Heart left ventricle (tissue), 16 donors: Measurements from ENCODE around the gene ARHGAP26. TPM values are rescaled to one million over a fixed set of nuclear protein-coding genes. Genes with fewer than 3 reads are reported as not detected.
A peak's percentile ranks its signal among the peaks of the same experiment; 100 is the strongest.

Source experiments
- ATAC-seq, 4 donors: fragments of 200-7000 bp; cut with Tn5 transposase; one replicate each; pipeline ENCODE4 v1.9.1; 2020 to 2022; ENCODE audit warnings: moderate library complexity in 4 of 4, mild to moderate bottlenecking in 3 of 4, moderate number of reproducible peaks in 1 of 4
- DNase-seq, 5 donors: peaks; one replicate each; pipeline ENCODE4 v3.0.0-alpha.2; 2020
- H3K27ac ChIP-seq, 12 donors: fragments of 200-600 bp; sonication (generic) in 4 of 12; one replicate each; pipeline versions ENCODE4 v1.5.0 to v1.8.0; 2016 to 2022; ENCODE audit warnings: mild to moderate bottlenecking in 2 of 12
- H3K27me3 ChIP-seq, 9 donors: fragments of 200-600 bp; sonication (generic) in 2 of 9; one replicate each; pipeline versions ENCODE4 v1.5.1 to v1.8.0; 2016 to 2022; ENCODE audit warnings: mild to moderate bottlenecking in 3 of 9
- H3K36me3 ChIP-seq, 9 donors: fragments of 200-600 bp; sonication (generic) in 2 of 9; one replicate each; pipeline versions ENCODE4 v1.5.0 to v1.8.0; 2018 to 2022; ENCODE audit warnings: mild to moderate bottlenecking in 2 of 9
- H3K4me1 ChIP-seq, 12 donors: fragments of 200-600 bp; sonication (generic) in 4 of 12; one replicate each; pipeline versions ENCODE4 v1.5.0 to v1.8.0; 2016 to 2022; ENCODE audit warnings: mild to moderate bottlenecking in 3 of 12
- H3K4me3 ChIP-seq, 12 donors: fragments of 200-600 bp; sonication (generic) in 4 of 12; one replicate each; pipeline versions ENCODE4 v1.5.0 to v1.8.0; 2017 to 2022; ENCODE audit warnings: mild to moderate bottlenecking in 9 of 12, moderate library complexity in 4 of 12
- H3K9me3 ChIP-seq, 12 donors: fragments of 200-600 bp; sonication (generic) in 4 of 12; one replicate each; pipeline versions ENCODE4 v1.5.0 to v1.8.0; 2016 to 2022; ENCODE audit warnings: mild to moderate bottlenecking in 1 of 12
- POLR2A ChIP-seq, 2 donors: fragments of 450-650 bp; IDR thresholded peaks; one replicate each; pipeline ENCODE4 v1.6.1; 2017; ENCODE audit warnings: antibody characterized with exemption in 2 of 2, mild to moderate bottlenecking in 2 of 2, moderate library complexity in 2 of 2
- WGBS, 4 donors: extraction: QIAGEN DNeasy Blood & Tissue Kit in 2 of 4; methylation state at CpG; one replicate each; pipeline versions ENCODE4 v1.1.5 to v1.1.7; 2013 to 2018; 5-methylcytosine and 5-hydroxymethylcytosine counted together
- intact Hi-C, 10 donors: fragments of 100-400 bp; cut with DNase I; formaldehyde crosslinking; loops; one replicate each; pipeline versions ENCODE4 v1.11.1 to v1.14.2; 2022
- polyA plus RNA-seq, 2 donors: library from polyadenylated mRNA; stranded (reverse); fragments of 200-250 nt; gene quantifications; one replicate each; pipeline ENCODE4 v1.2.3, GENCODE V29; 2013
- total RNA-seq, 9 donors: library from RNA; depleted of rRNA in 2 of 9; stranded (reverse); fragments of >200 nt in 2 of 9; fragmentation: NEBNext Ultra II Directional in 3 of 9; extraction: Animal tissue kit (Norgen Biotek cat#: 25700) in 3 of 9; gene quantifications; one replicate each; pipeline versions ENCODE4 v1.1.0 to v1.2.4, GENCODE V29; 2016 to 2023
- TF ChIP-seq, protein P1 (sequence below), 12 donors: fragments of 200-600 bp; sonication (generic) in 4 of 12; IDR thresholded peaks; one replicate each; pipeline versions ENCODE4 v1.5.0 to v1.8.0; 2018 to 2022; ENCODE audit warnings: antibody characterized with exemption in 12 of 12, mild to moderate bottlenecking in 5 of 12
- donor health status: ischemic (EF 13 %, LVEDD 7.1; RV severe dilation, severe dysfunction).
- donor health status: healthy with polysubstance abuse.
- donor health status: DM: no; HTN: yes; CAD: no.
- donor health status: DM: no; HTN: no; CAD: no.
- donor health status: ischemic (EF 25% LVEDD 6.9; RV normal size, moderate dysfunction).
- donor health status: ischemic (EF 25% LVEDD 5.7; RV mildly dilated, moderate dysfunction).
- donor health status: healthy.
- donor health status: DM: yes; HTN: yes; CAD: no.
- donor health status: ischemic (EF 35%, LVEDD 5.7; RV mildly dilated, moderate dysfunction).
- donor health status: nonischemic (EF 11% LVEDD 7.7; RV severe dilation, severe dysfunction).
- donor health status: DM: yes; HTN: yes; CAD: no.
- donor health status: PGD.
- donor health status: ischemic (EF 29% LVEDD 5.4; RV normal size, mild dysfunction).
- donor health status: nonischemic (EF 23%, LVEDD 6.1; RV moderate dilation, normal function).

ARHGAP26 gene
- total and polyA plus RNA-seq, 11 donors, result 11.9 to 52.1 (median 33.7) TPM

DNA sequence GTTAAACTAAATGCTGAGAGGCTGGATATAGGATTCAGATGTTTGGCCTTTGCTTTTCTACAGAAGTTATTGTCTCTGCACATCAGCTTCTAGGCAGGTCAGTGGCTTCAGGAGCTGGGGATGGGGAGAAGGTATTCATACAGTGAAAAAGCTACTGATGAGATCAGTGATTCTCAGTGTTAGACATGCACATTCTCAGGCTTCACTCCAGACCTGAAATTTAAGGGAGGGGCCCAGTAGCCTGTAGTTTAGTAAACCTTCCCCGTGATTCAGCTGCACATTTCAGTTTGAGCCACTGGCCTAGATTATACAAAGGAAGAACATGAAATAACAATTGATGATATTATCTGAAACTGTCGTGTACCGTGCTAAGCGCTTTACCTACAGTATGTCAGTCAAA, 127.2 kb downstream of the ARHGAP26 start:
- no peaks in the 10 kb centered on the region for H3K9me3 ChIP-seq
- DNase-seq (no peak), ATAC-seq (no peak)
- peaks cover 0 to 51% (median 31%) of the 10 kb centered on the region in 9 donors for H3K36me3 ChIP-seq
- H3K4me1 ChIP-seq, result peaks cover 0 to 52% (median 27%) of the 10 kb centered on the region in 12 donors
- no peak overlapping the region for H3K27ac ChIP-seq
- WGBS, 4 donors, result 74 to 98% (median 79%) methylated on average over 4 of the region's 4 CpGs
- H3K4me3 ChIP-seq, result no peak overlapping the region
- H3K27me3 ChIP-seq, result no peaks in the 10 kb centered on the region
- intact Hi-C loops, result no loop called here
- no peak for TF ChIP-seq POLR2A (IDR thresholded peaks at IDR 0.05)
- TF ChIP-seq, protein P1, sequence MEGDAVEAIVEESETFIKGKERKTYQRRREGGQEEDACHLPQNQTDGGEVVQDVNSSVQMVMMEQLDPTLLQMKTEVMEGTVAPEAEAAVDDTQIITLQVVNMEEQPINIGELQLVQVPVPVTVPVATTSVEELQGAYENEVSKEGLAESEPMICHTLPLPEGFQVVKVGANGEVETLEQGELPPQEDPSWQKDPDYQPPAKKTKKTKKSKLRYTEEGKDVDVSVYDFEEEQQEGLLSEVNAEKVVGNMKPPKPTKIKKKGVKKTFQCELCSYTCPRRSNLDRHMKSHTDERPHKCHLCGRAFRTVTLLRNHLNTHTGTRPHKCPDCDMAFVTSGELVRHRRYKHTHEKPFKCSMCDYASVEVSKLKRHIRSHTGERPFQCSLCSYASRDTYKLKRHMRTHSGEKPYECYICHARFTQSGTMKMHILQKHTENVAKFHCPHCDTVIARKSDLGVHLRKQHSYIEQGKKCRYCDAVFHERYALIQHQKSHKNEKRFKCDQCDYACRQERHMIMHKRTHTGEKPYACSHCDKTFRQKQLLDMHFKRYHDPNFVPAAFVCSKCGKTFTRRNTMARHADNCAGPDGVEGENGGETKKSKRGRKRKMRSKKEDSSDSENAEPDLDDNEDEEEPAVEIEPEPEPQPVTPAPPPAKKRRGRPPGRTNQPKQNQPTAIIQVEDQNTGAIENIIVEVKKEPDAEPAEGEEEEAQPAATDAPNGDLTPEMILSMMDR (IDR thresholded peaks at IDR 0.05), result no peak

DNA sequence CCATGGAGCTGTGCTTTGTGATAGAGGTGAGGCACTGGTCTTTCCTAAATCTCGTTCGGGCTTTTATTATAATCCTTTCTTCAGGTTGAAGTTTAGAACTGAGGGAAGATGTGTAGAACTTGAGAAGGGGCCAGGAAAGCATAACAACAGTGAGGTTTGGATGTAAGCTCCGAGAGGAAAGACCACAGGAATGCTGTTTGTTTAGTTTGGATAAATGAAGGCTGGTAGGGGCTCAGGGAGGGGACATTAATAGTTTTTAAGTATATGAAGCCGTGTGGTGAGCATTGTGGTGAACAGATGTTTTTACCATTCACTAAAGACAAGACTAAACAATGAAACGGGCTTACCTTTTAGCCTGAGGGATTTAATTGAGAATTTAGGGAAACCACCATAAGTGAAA, 130.8 kb downstream of the ARHGAP26 start:
- ATAC-seq, result no peak
- Histone ChIP-seq H3K36me3 (peaks cover 0 to 74% (median 55%) of the 10 kb centered on the region in 9 donors), H3K9me3 (no peaks in the 10 kb centered on the region), H3K4me3 (no peak overlapping the region), H3K27me3 (no peaks in the 10 kb centered on the region), H3K4me1 (peaks cover 0 to 43% (median 20%) of the 10 kb centered on the region in 12 donors), H3K27ac (peak overlapping the region in 1 of 12 donors; percentile 34)
- DNase-seq, result no peak
- WGBS, 4 donors, result 58 to 72% (median 69%) methylated on average over 5 of the region's 5 CpGs
- intact Hi-C loops, result no loop called here
- TF ChIP-seq, protein P1 (IDR thresholded peaks at IDR 0.05), result no peak
- no peak for TF ChIP-seq POLR2A (IDR thresholded peaks at IDR 0.05)

DNA sequence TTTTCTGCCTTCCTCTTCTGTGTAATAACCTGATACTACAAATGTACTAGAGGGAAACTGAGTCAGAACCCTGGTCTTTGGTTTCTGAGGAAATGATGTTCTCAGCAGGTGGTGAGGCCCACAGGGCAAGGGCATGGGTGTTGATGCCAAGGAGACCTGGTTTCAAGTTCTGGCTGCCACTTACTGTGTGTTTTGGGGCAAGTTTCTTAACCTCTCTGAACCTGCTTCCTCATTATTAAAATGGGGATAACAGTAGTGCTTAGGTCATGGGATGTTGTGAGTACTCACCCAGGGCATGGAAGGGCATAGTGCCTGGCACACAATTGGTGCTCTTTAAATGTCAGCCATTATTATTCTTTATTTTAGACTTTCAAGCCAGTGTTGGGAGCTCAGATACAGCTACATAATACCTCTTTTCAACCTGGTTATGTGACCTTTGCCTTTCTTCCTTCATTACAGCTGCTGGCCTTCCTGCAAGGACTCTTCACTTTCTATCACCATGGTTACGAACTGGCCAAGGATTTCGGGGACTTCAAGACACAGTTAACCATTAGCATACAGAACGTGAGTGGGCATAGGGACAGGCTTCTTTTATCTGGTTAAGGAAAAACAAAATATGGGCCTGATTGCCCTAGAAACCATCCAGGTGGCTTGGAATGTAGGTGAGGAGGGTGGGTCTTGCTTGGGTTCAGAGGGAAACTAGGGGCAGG, 131.5 kb downstream of the ARHGAP26 start:
- peak overlapping the region in 10 of 12 donors; percentile 18 to 71 (median 55) for H3K27ac ChIP-seq
- no peaks in the 10 kb centered on the region for H3K27me3 ChIP-seq
- WGBS, 4 donors, result 53 to 82% (median 70%) methylated on average over 3 of the region's 3 CpGs
- TF ChIP-seq, protein P1 (IDR thresholded peaks at IDR 0.05), result no peak
- no peak for TF ChIP-seq POLR2A (IDR thresholded peaks at IDR 0.05)
- DNase-seq (no peak), ATAC-seq (no peak)
- H3K4me1 ChIP-seq, result peaks cover 0 to 43% (median 21%) of the 10 kb centered on the region in 12 donors
- no peaks in the 10 kb centered on the region for H3K9me3 ChIP-seq
- intact Hi-C loops, result no loop called here
- H3K4me3 ChIP-seq, result no peak overlapping the region
- peaks cover 0 to 73% (median 55%) of the 10 kb centered on the region in 9 donors for H3K36me3 ChIP-seq

DNA sequence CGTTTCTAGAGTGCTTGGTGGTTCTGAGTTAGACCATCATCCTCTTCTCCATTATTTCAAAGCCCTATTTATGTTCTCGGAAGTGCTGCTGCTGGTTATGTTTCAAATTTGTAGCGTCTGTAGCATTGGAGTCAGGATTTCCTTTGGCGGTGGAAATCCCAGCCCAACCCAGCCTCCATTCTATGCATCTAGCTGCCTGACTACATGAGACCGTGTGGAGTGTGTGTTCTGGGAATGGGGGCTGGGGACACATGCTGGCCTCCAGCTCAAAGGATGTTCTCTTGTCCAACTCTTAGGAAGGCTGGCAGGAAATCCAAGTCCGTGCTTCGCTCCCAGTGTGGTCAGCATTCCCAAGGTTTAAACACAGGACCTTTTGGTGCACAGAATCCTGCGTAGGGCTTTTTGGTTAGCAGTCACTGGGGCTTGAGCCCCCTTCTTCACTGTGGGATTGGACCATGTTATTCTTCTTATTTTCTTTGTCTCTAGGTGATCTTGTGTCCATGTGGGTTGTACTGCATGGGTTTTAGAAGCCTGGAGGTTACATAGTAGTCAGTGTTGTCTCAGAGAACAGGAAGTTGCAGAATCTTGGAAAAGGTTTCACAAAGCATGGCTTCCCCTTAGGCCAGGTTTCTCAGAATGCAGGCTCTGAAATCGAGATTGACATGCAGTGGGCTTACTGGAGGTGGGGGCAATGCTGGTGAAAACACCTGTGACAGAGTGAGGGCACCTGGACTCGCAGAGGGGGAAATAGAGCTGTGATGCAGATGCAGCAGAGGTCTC, 132.2 kb downstream of the ARHGAP26 start:
- 62 to 75% (median 65%) methylated on average over 10 of the region's 10 CpGs for WGBS, 4 donors
- Histone ChIP-seq H3K27me3 (no peaks in the 10 kb centered on the region), H3K36me3 (peaks cover 0 to 72% (median 52%) of the 10 kb centered on the region in 9 donors), H3K4me1 (peaks cover 0 to 47% (median 25%) of the 10 kb centered on the region in 12 donors), H3K9me3 (no peaks in the 10 kb centered on the region), H3K27ac (peak overlapping the region in 9 of 12 donors; percentile 41 to 71 (median 58)), H3K4me3 (no peak overlapping the region)
- peak in 2 of 4 donors; percentile 35 to 56 for ATAC-seq
- DNase-seq, result peak in 1 of 5 donors; percentile 40
- TF ChIP-seq, protein P1 (IDR thresholded peaks at IDR 0.05), result no peak
- no peak for TF ChIP-seq POLR2A (IDR thresholded peaks at IDR 0.05)
- intact Hi-C loops, result no loop called here
